Loucy (cell line): ENCODE results near the gene DDX42.
A peak's percentile ranks its signal among the peaks of the same experiment; 100 is the strongest.
"Not testable (repeated sequence)": the region's sequence is repeated elsewhere in the genome, so short reads cannot be mapped to it uniquely, and the experiment has no call there.

Source experiments
- H2AFZ ChIP-seq: fragments of 200-600 bp; sonication (generic); 2 replicates; pipeline ENCODE4 v1.6.0; 2016; ENCODE audit warnings: antibody characterized with exemption, mild to moderate bottlenecking, low read length, moderate library complexity
- H3F3A ChIP-seq: fragments of 200-600 bp; 2 replicates; pipeline ENCODE4 v1.6.0; 2016; ENCODE audit warnings: antibody characterized with exemption, low read depth, mild to moderate bottlenecking
- H3K27me3 ChIP-seq: fragments of 200-600 bp; sonication (generic); 2 replicates; pipeline ENCODE4 v1.6.1; 2014; ENCODE audit warnings: low read length, mild to moderate bottlenecking; ENCODE audit not compliant: insufficient read depth, poor library complexity, severe bottlenecking
- H3K36me3 ChIP-seq: fragments of 200-600 bp; sonication (generic); 2 replicates; pipeline ENCODE4 v1.6.1; 2016; ENCODE audit warnings: low read length; ENCODE audit not compliant: insufficient read depth
- H3K4me1 ChIP-seq: fragments of 200-600 bp; sonication (generic); 2 replicates; pipeline ENCODE4 v1.5.1; 2014; ENCODE audit warnings: low read length, mild to moderate bottlenecking; ENCODE audit not compliant: insufficient read depth, poor library complexity, severe bottlenecking
- H3K4me2 ChIP-seq: fragments of 200-600 bp; sonication (generic); 2 replicates; pipeline ENCODE4 v1.6.0; 2014; ENCODE audit warnings: antibody characterized with exemption, low read length, low read depth, mild to moderate bottlenecking; ENCODE audit not compliant: poor library complexity, severe bottlenecking
- H3K4me3 ChIP-seq: fragments of 200-600 bp; sonication (generic); 2 replicates; pipeline ENCODE4 v1.5.1; 2014; ENCODE audit warnings: low read length, mild to moderate bottlenecking, mixed read lengths; ENCODE audit not compliant: poor library complexity, severe bottlenecking
- H3K79me2 ChIP-seq: fragments of 200-600 bp; sonication (generic); 2 replicates; pipeline ENCODE4 v1.6.1; 2014; ENCODE audit warnings: low read length; ENCODE audit not compliant: insufficient read depth
- H3K9ac ChIP-seq: fragments of 200-600 bp; sonication (generic); 2 replicates; pipeline ENCODE4 v1.6.0; 2014; ENCODE audit warnings: mild to moderate bottlenecking, low read depth, low read length, moderate library complexity; ENCODE audit not compliant: poor library complexity, severe bottlenecking
- H3K9me2 ChIP-seq: fragments of 200-600 bp; sonication (generic); replicated peaks from 2 replicates; pipeline ENCODE4 v1.6.1; 2016; ENCODE audit warnings: low read depth, low read length, mixed read lengths
- H3K9me3 ChIP-seq: fragments of 200-600 bp; sonication (generic); 2 replicates; pipeline ENCODE4 v1.6.1; 2014; ENCODE audit warnings: mild to moderate bottlenecking, antibody characterized with exemption, low read length, low read depth; ENCODE audit not compliant: insufficient read depth
- H4K20me1 ChIP-seq: fragments of 200-600 bp; sonication (generic); 2 replicates; pipeline ENCODE4 v1.6.0; 2014; ENCODE audit warnings: antibody characterized with exemption, low read length, mild to moderate bottlenecking; ENCODE audit not compliant: insufficient read depth, poor library complexity, severe bottlenecking
- EZH2phosphoT487 ChIP-seq: fragments of 200-600 bp; IDR thresholded peaks from 2 replicates; pipeline ENCODE4 v1.6.1; 2018; ENCODE audit warnings: antibody characterized with exemption, mild to moderate bottlenecking, moderate library complexity, borderline replicate concordance
- TF ChIP-seq, protein P1 (sequence below): fragments of 200-600 bp; sonication (generic); conservative IDR thresholded peaks from 2 replicates; pipeline ENCODE4 v1.5.1; 2014; ENCODE audit warnings: mild to moderate bottlenecking, antibody characterized with exemption, low read length

DDX42 gene

DNA sequence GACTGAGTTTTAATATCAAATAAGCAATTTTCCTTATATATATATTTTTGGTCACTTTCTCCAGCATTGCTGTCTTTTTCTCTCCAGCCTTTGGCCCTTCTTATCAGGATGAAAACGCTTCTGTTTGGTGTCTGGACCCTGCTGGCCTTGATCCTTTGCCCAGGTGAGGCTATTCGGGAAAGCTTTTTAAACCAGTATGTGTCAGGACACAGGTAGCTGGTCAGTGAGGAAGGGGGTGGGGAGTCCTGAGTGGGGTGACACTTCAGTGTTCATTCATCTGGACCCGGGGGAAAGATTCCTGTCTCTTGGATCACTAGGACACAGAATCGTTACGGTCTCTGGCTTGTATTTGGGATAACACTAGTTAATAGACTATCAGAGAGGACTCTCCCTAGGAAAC is 80.7 kb downstream of the DDX42 start:
- Histone ChIP-seq H3K9me3 (no peaks in the 10 kb centered on the region), H4K20me1 (no peaks in the 10 kb centered on the region), H3K9me2 (no peaks in the 10 kb centered on the region), H3K4me1 (no peaks in the 10 kb centered on the region), H3K79me2 (no peaks in the 10 kb centered on the region), H3K9ac (no peak overlapping the region), H3F3A (no peaks in the 10 kb centered on the region), H3K27me3 (no peaks in the 10 kb centered on the region), H3K4me2 (no peak overlapping the region), H3K4me3 (no peak overlapping the region), H2AFZ (no peak overlapping the region), H3K36me3 (no peaks in the 10 kb centered on the region)
- no peak for TF ChIP-seq EZH2phosphoT487
- TF ChIP-seq, protein P1, sequence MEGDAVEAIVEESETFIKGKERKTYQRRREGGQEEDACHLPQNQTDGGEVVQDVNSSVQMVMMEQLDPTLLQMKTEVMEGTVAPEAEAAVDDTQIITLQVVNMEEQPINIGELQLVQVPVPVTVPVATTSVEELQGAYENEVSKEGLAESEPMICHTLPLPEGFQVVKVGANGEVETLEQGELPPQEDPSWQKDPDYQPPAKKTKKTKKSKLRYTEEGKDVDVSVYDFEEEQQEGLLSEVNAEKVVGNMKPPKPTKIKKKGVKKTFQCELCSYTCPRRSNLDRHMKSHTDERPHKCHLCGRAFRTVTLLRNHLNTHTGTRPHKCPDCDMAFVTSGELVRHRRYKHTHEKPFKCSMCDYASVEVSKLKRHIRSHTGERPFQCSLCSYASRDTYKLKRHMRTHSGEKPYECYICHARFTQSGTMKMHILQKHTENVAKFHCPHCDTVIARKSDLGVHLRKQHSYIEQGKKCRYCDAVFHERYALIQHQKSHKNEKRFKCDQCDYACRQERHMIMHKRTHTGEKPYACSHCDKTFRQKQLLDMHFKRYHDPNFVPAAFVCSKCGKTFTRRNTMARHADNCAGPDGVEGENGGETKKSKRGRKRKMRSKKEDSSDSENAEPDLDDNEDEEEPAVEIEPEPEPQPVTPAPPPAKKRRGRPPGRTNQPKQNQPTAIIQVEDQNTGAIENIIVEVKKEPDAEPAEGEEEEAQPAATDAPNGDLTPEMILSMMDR: no peak

DNA sequence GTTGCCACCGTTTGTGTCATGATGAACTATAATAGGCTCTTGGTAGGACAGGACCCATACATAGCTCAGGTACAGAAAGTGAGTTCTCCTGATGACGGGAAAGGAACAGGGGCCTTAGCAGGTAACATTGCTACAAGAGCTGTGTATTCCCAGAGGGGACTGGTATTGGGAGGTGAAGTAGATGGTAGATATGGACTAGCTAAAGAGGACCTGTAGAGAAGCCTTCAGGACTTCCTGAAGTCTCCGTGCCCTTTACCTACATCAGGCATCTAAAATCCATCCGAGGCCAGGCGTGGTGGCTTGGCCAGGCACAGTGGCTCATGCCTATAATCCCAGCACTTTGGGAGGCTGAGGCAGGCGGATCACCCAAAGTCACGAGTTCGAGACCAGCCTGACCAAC is 81.2 kb downstream of the DDX42 start:
- Histone ChIP-seq H3K9ac (no peak overlapping the region), H3K4me3 (no peak overlapping the region), H3K36me3 (no peaks in the 10 kb centered on the region), H4K20me1 (no peaks in the 10 kb centered on the region), H3F3A (no peaks in the 10 kb centered on the region), H2AFZ (no peak overlapping the region), H3K9me3 (no peaks in the 10 kb centered on the region), H3K4me2 (no peak overlapping the region), H3K9me2 (no peaks in the 10 kb centered on the region), H3K27me3 (no peaks in the 10 kb centered on the region), H3K79me2 (no peaks in the 10 kb centered on the region), H3K4me1 (no peaks in the 10 kb centered on the region)
- TF ChIP-seq, protein P1: no peak
- TF ChIP-seq EZH2phosphoT487: no peak

DNA sequence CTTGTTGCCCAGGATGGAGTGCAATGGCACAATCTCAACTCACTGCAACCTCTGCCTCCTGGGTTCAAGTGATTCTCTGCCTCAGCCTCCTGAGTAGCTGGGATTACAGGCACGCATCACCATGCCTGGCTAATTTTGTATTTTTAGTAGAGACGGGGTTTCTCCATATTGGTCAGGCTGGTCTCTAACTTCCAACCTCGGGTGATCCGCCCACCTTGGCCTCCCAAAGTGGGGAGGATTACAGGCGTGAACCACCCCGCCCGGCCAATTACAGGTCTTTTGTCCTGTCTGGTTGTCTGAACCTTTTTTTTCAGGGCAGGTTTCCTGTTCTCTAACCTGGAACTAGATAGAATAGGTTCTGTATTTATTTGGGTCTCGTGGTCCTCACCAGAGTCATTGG is 82.5 kb downstream of the DDX42 start:
- H2AFZ ChIP-seq, H3K4me1 ChIP-seq, H4K20me1 ChIP-seq, H3K9me2 ChIP-seq, H3K36me3 ChIP-seq, H3F3A ChIP-seq, H3K4me3 ChIP-seq, H3K79me2 ChIP-seq, H3K27me3 ChIP-seq, H3K4me2 ChIP-seq, H3K9ac ChIP-seq, H3K9me3 ChIP-seq: not testable (repeated sequence)

DNA sequence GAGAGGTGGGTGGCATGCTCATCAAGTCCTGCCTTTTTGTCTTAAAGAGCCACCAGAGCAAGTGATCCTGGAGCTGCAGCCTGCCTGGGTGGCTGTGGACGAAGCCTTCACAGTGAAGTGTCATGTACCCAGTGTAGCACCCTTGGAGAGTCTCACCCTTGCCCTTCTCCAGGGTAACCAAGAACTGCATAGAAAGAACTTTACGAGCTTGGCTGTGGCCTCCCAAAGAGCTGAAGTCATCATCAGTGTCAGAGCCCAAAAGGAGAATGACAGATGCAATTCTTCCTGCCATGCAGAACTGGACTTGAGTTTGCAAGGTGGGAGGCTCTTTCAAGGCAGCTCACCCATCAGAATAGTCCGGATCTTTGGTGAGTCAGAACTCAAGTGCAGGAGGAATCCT is 85.3 kb downstream of the DDX42 start:
- Histone ChIP-seq H3K9ac (no peak overlapping the region), H3K4me1 (no peaks in the 10 kb centered on the region), H3F3A (no peaks in the 10 kb centered on the region)

DNA sequence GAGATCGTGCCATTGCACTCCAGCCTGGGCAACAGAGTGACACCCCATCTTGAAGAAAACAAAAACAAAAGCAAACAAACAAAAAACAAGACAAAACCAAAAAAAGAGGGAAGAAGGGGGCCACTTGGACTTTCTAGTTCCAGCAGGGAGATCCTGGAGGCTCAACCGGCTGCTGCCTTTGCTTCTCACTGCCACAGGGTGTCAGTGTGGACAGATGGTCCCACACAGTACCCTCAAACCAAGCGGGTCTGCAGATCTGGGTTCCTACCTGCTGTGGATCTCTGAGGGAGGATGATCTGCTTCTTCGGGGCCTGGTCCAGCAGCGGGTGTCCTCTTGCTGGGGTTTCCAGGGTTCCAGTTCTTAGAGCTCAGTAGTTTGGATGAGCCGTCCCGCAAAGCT is 92.7 kb downstream of the DDX42 start:
- not testable (repeated sequence) for H3K9me3 ChIP-seq, H3K4me3 ChIP-seq, H3K9me2 ChIP-seq, H3K9ac ChIP-seq, H3F3A ChIP-seq, H3K27me3 ChIP-seq, H3K36me3 ChIP-seq, H3K79me2 ChIP-seq, H4K20me1 ChIP-seq, H3K4me1 ChIP-seq, H3K4me2 ChIP-seq
- H2AFZ ChIP-seq: peak overlapping the region; percentile 72

More for the DNA sequence above, 85.3 kb downstream of the DDX42 start:
- Histone ChIP-seq H4K20me1 (no peaks in the 10 kb centered on the region), H3K4me3 (no peak overlapping the region), H3K4me2 (no peak overlapping the region), H3K9me2 (no peaks in the 10 kb centered on the region), H3K36me3 (no peaks in the 10 kb centered on the region), H3K27me3 (no peaks in the 10 kb centered on the region), H2AFZ (no peak overlapping the region), H3K9me3 (no peaks in the 10 kb centered on the region), H3K79me2 (no peaks in the 10 kb centered on the region)
- TF ChIP-seq EZH2phosphoT487: no peak
- TF ChIP-seq, protein P1: no peak
